BLaER1 treated with 17β-estradiol and CSF1 and Interleukin-3, amounts not matched to agents 10 nM and 100 nM (cell line): ENCODE results near the gene CUL1.

Source experiments
- H3K27ac ChIP-seq, 11 experiments: shearing (Covaris generic); formaldehyde crosslinking; 2 replicates each; pipeline ENCODE4 v1.8.1; 2022
- H3K27me3 ChIP-seq, 11 experiments: shearing (Covaris generic); formaldehyde crosslinking; 2 replicates each; pipeline ENCODE4 v1.8.1; 2022
- H3K36me3 ChIP-seq, 11 experiments: shearing (Covaris generic); formaldehyde crosslinking; 2 replicates each; pipeline ENCODE4 v1.8.1; 2022
- H3K4me1 ChIP-seq, 10 experiments: shearing (Covaris generic); formaldehyde crosslinking; 2 replicates each; pipeline ENCODE4 v1.8.1; 2022
- H3K4me2 ChIP-seq, 11 experiments: shearing (Covaris generic); formaldehyde crosslinking; 2 replicates each; pipeline ENCODE4 v1.8.1; 2022
- H3K4me3 ChIP-seq, 10 experiments: shearing (Covaris generic); formaldehyde crosslinking; 2 replicates each; pipeline ENCODE4 v1.8.1; 2022
- H3K9ac ChIP-seq, 11 experiments: shearing (Covaris generic); formaldehyde crosslinking; 2 replicates each; pipeline ENCODE4 v1.8.1; 2022
- H3K9me3 ChIP-seq, 11 experiments: shearing (Covaris generic); formaldehyde crosslinking; replicated peaks in 1 of 11; 2 replicates each; pipeline ENCODE4 v1.8.1; 2022
- H4K20me1 ChIP-seq, 11 experiments: shearing (Covaris generic); formaldehyde crosslinking; 2 replicates each; pipeline ENCODE4 v1.8.1; 2022
- Cebpa-rat ChIP-seq, 11 experiments: shearing (Covaris generic); IDR thresholded peaks; 2 replicates each; pipeline ENCODE4 v1.8.1; 2022

CUL1 gene

GRCh38 chr7:148804343-148805235 lies 105.9 kb downstream of the CUL1 start:
- Histone ChIP-seq H3K27ac (no peak overlapping the region), H3K4me2 (no peak overlapping the region), H3K4me3 (no peak overlapping the region), H4K20me1 (peaks cover 0 to 70% (median 24%) of the 10 kb centered on the region in 11 experiments; a peak in 16 of 22 replicates), H3K36me3 (peaks cover 82 to 100% (median 92%) of the 10 kb centered on the region in 11 experiments), H3K4me1 (no peaks in the 10 kb centered on the region), H3K9me3 (no peaks in the 10 kb centered on the region), H3K27me3 (no peaks in the 10 kb centered on the region), H3K9ac (no peak overlapping the region)
- no peak for TF ChIP-seq Cebpa-rat (IDR thresholded peaks at IDR 0.05)

- Histone ChIP-seq H3K9ac (no peak overlapping the region), H3K27ac (no peak overlapping the region), H3K36me3 (peaks cover 82 to 100% (median 92%) of the 10 kb centered on the region in 11 experiments), H3K4me1 (no peaks in the 10 kb centered on the region), H3K27me3 (no peaks in the 10 kb centered on the region), H4K20me1 (peaks cover 0 to 69% (median 18%) of the 10 kb centered on the region in 11 experiments; a peak in 15 of 22 replicates), H3K4me2 (no peak overlapping the region), H3K4me3 (no peak overlapping the region), H3K9me3 (no peaks in the 10 kb centered on the region)
- no peak for TF ChIP-seq Cebpa-rat (IDR thresholded peaks at IDR 0.05)
Observed at GRCh38 chr7:148806187-148806586, 107.5 kb downstream of the CUL1 start.

- H3K9me3 ChIP-seq = no peaks in the 10 kb centered on the region
- H4K20me1 ChIP-seq = peaks cover 0 to 69% (median 20%) of the 10 kb centered on the region in 11 experiments; a peak in 14 of 22 replicates
- no peak overlapping the region for H3K4me2 ChIP-seq
- H3K4me1 ChIP-seq = no peaks in the 10 kb centered on the region
- H3K27ac ChIP-seq = no peak overlapping the region
- TF ChIP-seq Cebpa-rat (IDR thresholded peaks at IDR 0.05) = no peak
- H3K9ac ChIP-seq = no peak overlapping the region
- H3K4me3 ChIP-seq = no peak overlapping the region
- H3K27me3 ChIP-seq = no peaks in the 10 kb centered on the region
- peaks cover 81 to 100% (median 92%) of the 10 kb centered on the region in 11 experiments for H3K36me3 ChIP-seq
Observed at GRCh38 chr7:148807436-148807835, 108.7 kb downstream of the CUL1 start.

- Histone ChIP-seq H3K27me3 (no peaks in the 10 kb centered on the region), H4K20me1 (peaks cover 0 to 71% (median 28%) of the 10 kb centered on the region in 11 experiments; a peak in 15 of 22 replicates), H3K36me3 (peaks cover 79 to 100% (median 99%) of the 10 kb centered on the region in 11 experiments), H3K4me3 (no peak overlapping the region), H3K27ac (no peak overlapping the region), H3K9ac (no peak overlapping the region), H3K9me3 (no peaks in the 10 kb centered on the region), H3K4me2 (no peak overlapping the region), H3K4me1 (no peaks in the 10 kb centered on the region)
- TF ChIP-seq Cebpa-rat (IDR thresholded peaks at IDR 0.05) = no peak
Observed at GRCh38 chr7:148809856-148810255, 111.2 kb downstream of the CUL1 start.

GRCh38 chr7:148811892-148812291 lies 113.2 kb downstream of the CUL1 start:
- H3K27me3 ChIP-seq = no peaks in the 10 kb centered on the region
- H3K4me2 ChIP-seq = no peak overlapping the region
- no peak overlapping the region for H3K4me3 ChIP-seq
- H3K4me1 ChIP-seq = peaks cover 0 to 5% (median 0%) of the 10 kb centered on the region in 10 experiments; a peak in 3 of 20 replicates
- no peaks in the 10 kb centered on the region for H3K9me3 ChIP-seq
- peaks cover 79 to 100% (median 99%) of the 10 kb centered on the region in 11 experiments for H3K36me3 ChIP-seq
- no peak overlapping the region for H3K9ac ChIP-seq
- peaks cover 0 to 58% (median 20%) of the 10 kb centered on the region in 11 experiments; a peak in 15 of 22 replicates for H4K20me1 ChIP-seq
- TF ChIP-seq Cebpa-rat (IDR thresholded peaks at IDR 0.05) = no peak
- no peak overlapping the region for H3K27ac ChIP-seq

GRCh38 chr7:148813890-148814289 lies 115.2 kb downstream of the CUL1 start:
- Histone ChIP-seq H3K27ac (no peak overlapping the region), H3K27me3 (no peaks in the 10 kb centered on the region), H3K36me3 (peaks cover 73 to 100% (median 99%) of the 10 kb centered on the region in 11 experiments), H3K4me1 (peaks cover 0 to 5% (median 0%) of the 10 kb centered on the region in 10 experiments; a peak in 3 of 20 replicates), H3K4me3 (no peak overlapping the region), H4K20me1 (peaks cover 0 to 38% (median 18%) of the 10 kb centered on the region in 11 experiments; a peak in 12 of 22 replicates), H3K9ac (no peak overlapping the region), H3K9me3 (no peaks in the 10 kb centered on the region), H3K4me2 (no peak overlapping the region)
- TF ChIP-seq Cebpa-rat (IDR thresholded peaks at IDR 0.05) = no peak

- H4K20me1 ChIP-seq = peaks cover 0 to 30% (median 17%) of the 10 kb centered on the region in 11 experiments; a peak in 12 of 22 replicates
- H3K9ac ChIP-seq = no peak overlapping the region
- no peaks in the 10 kb centered on the region for H3K9me3 ChIP-seq
- no peak overlapping the region for H3K4me3 ChIP-seq
- no peak overlapping the region for H3K27ac ChIP-seq
- H3K4me2 ChIP-seq = no peak overlapping the region
- no peak for TF ChIP-seq Cebpa-rat (IDR thresholded peaks at IDR 0.05)
- H3K36me3 ChIP-seq = peaks cover 71 to 100% (median 99%) of the 10 kb centered on the region in 11 experiments
- H3K4me1 ChIP-seq = peaks cover 0 to 5% (median 1%) of the 10 kb centered on the region in 10 experiments; a peak in 6 of 20 replicates
- no peaks in the 10 kb centered on the region for H3K27me3 ChIP-seq
Observed at GRCh38 chr7:148814922-148815559, 116.3 kb downstream of the CUL1 start.

GRCh38 chr7:148815612-148816011 lies 116.9 kb downstream of the CUL1 start:
- TF ChIP-seq Cebpa-rat (IDR thresholded peaks at IDR 0.05) = no peak
- peaks cover 0 to 28% (median 13%) of the 10 kb centered on the region in 11 experiments; a peak in 12 of 22 replicates for H4K20me1 ChIP-seq
- H3K9me3 ChIP-seq = no peaks in the 10 kb centered on the region
- H3K27me3 ChIP-seq = no peaks in the 10 kb centered on the region
- peaks cover 0 to 11% (median 2%) of the 10 kb centered on the region in 10 experiments; a peak in 6 of 20 replicates for H3K4me1 ChIP-seq
- no peak overlapping the region for H3K4me3 ChIP-seq
- no peak overlapping the region for H3K9ac ChIP-seq
- no peak overlapping the region for H3K27ac ChIP-seq
- no peak overlapping the region for H3K4me2 ChIP-seq
- peaks cover 65 to 100% (median 95%) of the 10 kb centered on the region in 11 experiments for H3K36me3 ChIP-seq
